ENCODE measurements around the gene NAIF1.
"Not testable (repeated sequence)": the region's sequence is repeated elsewhere in the genome, so short reads cannot be mapped to it uniquely, and the experiment has no call there.

The NAIF1 gene

GRCh38 chr9:128025736-128026135 lies 41.4 kb downstream of the NAIF1 start:
- no peak for DNase-seq

- DNase-seq, result no peak
These were observed 42.3 kb downstream of the NAIF1 start for GRCh38 chr9:128024761-128025308.

- DNase-seq, result not testable (repeated sequence)
These were observed 43.4 kb downstream of the NAIF1 start for GRCh38 chr9:128023671-128024070.

DNA sequence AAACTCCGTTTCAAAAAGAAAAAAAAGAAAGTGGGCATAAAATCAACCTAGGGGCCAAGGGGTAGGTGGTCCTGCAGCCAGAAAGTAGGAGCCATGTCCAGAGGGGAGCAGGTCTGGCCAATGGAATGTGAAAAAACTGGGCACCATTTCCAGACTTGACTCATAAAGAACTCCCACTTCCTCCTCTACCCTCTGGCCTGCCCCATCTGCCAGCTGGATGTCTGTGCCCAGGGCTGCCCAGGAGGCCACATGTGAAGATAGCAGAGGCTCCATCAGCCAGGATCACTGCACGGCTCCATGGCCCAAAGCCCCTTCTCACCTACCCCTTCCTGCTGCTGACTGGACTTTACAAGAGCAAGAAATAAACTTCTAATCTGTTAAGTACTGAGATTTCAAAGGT lies 44.2 kb downstream of the NAIF1 start:
- no peak for DNase-seq

GRCh38 chr9:128021098-128021497 lies 46.0 kb downstream of the NAIF1 start:
- no peak for DNase-seq

GRCh38 chr9:128020692-128021091 lies 46.4 kb downstream of the NAIF1 start:
- no peak for DNase-seq

- no peak for DNase-seq
These were observed 51.4 kb downstream of the NAIF1 start for GRCh38 chr9:128015696-128016095.
